NCI-H446 (cell line): ENCODE results near the gene PROX2.

Source experiments
- DNase-seq, 2 experiments: peaks; one replicate each; lab custom pipeline; 2025; lab: John Stamatoyannopoulos, UW

The PROX2 gene

GRCh38 chr14:74875941-74876913 lies at the start of gene PROX2:
Gene PROX2, minus strand, starts transcription at chr14:74876145. Its CDS starts 12,311 bp downstream, at chr14:74863834.
- DNase-seq, result no peak

- DNase-seq, result no peak
Observed at GRCh38 chr14:74924061-74924460, 48.1 kb upstream of the PROX2 start.

GRCh38 chr14:74922752-74923401 lies 46.9 kb upstream of the PROX2 start, which contains the start of gene RPS6KL1:
Gene RPS6KL1, minus strand, starts transcription at chr14:74923260. Its CDS starts 1,719 bp downstream, at chr14:74921541.
- DNase-seq, result peak; percentile 83 to 93

- DNase-seq, result no peak
Observed at GRCh38 chr14:74921987-74922751, 46.2 kb upstream of the PROX2 start.

- no peak for DNase-seq
Observed at GRCh38 chr14:74921053-74921620, 45.2 kb upstream of the PROX2 start.

GRCh38 chr14:74920281-74920680 lies 44.3 kb upstream of the PROX2 start:
- DNase-seq, result no peak

GRCh38 chr14:74919421-74920165 lies 43.6 kb upstream of the PROX2 start:
- DNase-seq, result no peak

GRCh38 chr14:74918380-74918779 lies 42.4 kb upstream of the PROX2 start:
- no peak for DNase-seq

- peak in 1 of 2 experiments; percentile 12 for DNase-seq
Observed at GRCh38 chr14:74917646-74918081, 41.7 kb upstream of the PROX2 start.

GRCh38 chr14:74917178-74917543 lies 41.2 kb upstream of the PROX2 start:
- no peak for DNase-seq

GRCh38 chr14:74915826-74916225 lies 39.9 kb upstream of the PROX2 start:
- no peak for DNase-seq

- no peak for DNase-seq
Observed at GRCh38 chr14:74915426-74915825, 39.5 kb upstream of the PROX2 start.

- DNase-seq, result peak in 1 of 2 experiments; percentile 62
Observed at GRCh38 chr14:74913986-74914573, 38.1 kb upstream of the PROX2 start.

- DNase-seq, result no peak
Observed at GRCh38 chr14:74913393-74913910, 37.5 kb upstream of the PROX2 start.

GRCh38 chr14:74912801-74913200 lies 36.9 kb upstream of the PROX2 start:
- no peak for DNase-seq

- no peak for DNase-seq
Observed at GRCh38 chr14:74912111-74912510, 36.2 kb upstream of the PROX2 start.

- no peak for DNase-seq
Observed at GRCh38 chr14:74911704-74912103, 35.8 kb upstream of the PROX2 start.

- no peak for DNase-seq
Observed at GRCh38 chr14:74911221-74911620, 35.3 kb upstream of the PROX2 start.

GRCh38 chr14:74910556-74910955 lies 34.6 kb upstream of the PROX2 start:
- DNase-seq, result no peak

GRCh38 chr14:74909911-74910310 lies 34.0 kb upstream of the PROX2 start:
- DNase-seq, result no peak
